Measurements from ENCODE around the gene LRIG2.
"Not testable (repeated sequence)": the region's sequence is repeated elsewhere in the genome, so short reads cannot be mapped to it uniquely, and the experiment has no call there.

Gene LRIG2

DNA sequence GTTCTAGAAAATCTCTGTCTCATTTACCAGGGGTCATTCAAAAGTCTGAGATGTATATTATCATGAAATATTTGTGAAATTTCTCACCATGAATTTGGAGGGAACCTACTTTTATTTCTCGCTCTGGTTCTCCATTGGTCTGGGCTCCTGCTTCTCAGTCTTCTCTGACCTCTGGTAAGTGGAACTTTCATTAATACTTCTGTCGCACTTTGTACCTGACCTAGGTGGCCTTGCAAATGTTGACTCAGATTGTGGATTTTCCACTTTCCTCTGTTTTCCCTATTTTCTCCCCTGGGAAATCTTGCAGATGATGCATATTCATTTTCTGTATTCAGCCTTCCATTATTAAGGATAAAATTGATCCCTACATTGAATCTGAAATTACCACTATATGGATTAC lies 53.2 kb downstream of the LRIG2 start:
- no peak for DNase-seq (ENCODE audit: low read depth in 2 of 2)

DNA sequence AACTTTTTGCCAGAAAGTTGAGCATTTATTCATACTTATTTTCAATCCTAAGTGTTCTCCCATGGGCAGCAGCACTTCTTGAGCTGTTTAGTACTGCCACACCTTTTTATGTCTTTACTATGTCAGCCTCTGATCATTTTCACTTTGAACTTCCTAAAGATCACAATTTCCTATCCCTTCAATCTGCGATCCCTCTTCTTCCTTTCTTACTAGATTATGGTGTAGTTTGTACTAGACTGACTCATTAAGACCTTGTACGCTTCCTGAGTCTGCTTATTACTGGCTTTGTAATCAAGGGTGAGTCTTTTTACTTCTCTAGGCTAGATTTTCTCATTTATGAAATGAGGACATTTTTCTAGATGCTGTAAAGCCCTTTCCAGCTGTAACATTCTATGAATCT lies 55.1 kb downstream of the LRIG2 start:
- no peak for DNase-seq (ENCODE audit: low read depth in 2 of 2)

DNA sequence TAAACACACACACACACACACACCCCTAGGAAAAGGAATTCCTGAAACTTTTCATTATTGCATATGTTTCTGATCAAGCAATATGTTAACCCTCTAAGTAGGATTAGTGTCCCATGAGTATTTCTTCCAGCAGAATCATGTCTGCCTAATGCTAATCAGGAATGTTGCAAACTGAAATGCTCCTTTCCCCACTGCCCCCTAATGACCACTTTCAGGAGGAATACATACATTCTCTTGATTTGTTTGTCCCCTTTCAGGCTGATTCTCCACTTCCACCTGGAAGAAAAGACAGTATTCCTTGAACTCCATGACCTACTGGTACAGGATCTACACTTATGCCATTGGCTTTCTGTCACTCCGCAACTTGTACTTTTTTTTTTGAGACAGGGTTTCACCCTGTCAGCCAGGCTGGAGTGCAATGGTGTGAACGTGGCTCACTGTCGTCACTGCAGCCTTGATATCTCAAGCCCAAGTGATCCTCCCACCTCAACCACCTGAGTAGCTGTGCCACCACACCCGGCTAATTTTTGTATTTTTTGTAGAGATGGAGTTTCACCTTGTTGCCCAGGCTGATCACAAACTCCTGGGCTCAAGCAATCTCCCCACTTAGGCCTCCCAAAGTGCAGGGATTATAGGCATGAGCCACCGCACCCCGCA lies 56.7 kb downstream of the LRIG2 start:
- DNase-seq (ENCODE audit: low read depth in 2 of 2) = peak; percentile 24 to 36

DNA sequence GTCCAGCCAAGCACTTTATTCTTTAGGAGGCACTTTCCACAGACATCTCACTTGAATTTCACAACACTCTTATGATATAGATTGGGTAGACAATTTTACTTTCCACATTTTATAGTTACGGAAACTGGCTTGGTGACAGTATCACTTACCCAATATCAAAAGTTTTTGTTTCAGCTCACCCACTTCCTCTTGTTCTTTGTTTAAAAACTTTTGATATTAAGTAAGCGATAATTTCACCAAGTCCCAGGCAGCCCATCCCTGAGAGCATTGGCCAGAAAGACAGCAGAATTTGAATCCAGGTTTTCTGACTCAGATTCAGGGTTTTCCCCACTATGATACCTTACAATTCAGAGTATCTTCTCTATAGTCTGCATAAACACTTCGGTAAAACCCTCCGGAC lies 60.0 kb downstream of the LRIG2 start:
- no peak for DNase-seq (ENCODE audit: low read depth in 2 of 2)

- DNase-seq (ENCODE audit: low read depth in 2 of 2) = no peak
Measured at GRCh38 chr1:113133759-113134158, 60.8 kb downstream of the LRIG2 start.

DNA sequence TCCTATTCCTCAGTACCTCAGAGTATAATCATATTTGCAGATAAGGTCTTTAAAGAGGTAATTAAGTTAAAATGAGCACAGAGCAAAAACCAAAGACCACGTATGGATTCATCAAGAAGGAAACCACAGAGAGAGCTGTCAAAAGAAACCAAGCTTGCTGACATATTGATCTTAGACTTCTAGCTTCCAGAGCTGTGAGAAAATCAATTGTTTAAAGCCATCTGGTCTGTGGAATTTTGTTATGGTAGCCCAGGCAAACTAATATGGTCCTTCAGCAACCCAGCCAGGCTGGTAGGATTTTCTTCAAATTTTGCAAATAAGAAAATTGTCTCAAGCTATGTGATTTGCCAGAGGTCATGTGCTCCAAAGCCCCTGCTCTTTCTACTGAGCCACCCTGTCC lies 62.5 kb downstream of the LRIG2 start:
- DNase-seq (ENCODE audit: low read depth in 2 of 2) = no peak

- no peak for DNase-seq (ENCODE audit: low read depth in 2 of 2)
Measured at GRCh38 chr1:113136476-113136875, 63.5 kb downstream of the LRIG2 start.

DNA sequence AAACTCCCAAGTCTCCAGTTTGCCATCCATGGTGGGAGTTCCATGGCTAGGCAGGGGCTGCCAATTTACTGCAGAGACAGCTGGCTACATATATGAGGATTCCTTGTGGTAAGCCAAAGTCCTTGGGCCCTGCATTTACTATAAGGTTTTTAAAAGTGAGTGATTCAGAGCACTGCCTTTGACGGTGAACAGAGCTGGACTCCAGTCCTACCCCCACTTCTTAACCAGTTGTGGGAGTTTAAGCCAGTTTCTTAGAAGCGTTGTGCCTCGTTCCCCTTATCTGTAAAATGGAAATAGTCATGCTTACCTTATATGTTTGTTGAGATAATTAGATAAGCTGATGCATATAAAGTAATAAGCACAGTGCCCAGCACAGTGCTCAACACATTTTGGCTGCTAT lies 64.6 kb downstream of the LRIG2 start:
- no peak for DNase-seq (ENCODE audit: low read depth in 2 of 2)

GRCh38 chr1:113138778-113139177 lies 65.8 kb downstream of the LRIG2 start:
- no peak for DNase-seq (ENCODE audit: low read depth in 2 of 2)

GRCh38 chr1:113140176-113140575 lies 67.2 kb downstream of the LRIG2 start:
- DNase-seq (ENCODE audit: low read depth in 2 of 2) = no peak

DNA sequence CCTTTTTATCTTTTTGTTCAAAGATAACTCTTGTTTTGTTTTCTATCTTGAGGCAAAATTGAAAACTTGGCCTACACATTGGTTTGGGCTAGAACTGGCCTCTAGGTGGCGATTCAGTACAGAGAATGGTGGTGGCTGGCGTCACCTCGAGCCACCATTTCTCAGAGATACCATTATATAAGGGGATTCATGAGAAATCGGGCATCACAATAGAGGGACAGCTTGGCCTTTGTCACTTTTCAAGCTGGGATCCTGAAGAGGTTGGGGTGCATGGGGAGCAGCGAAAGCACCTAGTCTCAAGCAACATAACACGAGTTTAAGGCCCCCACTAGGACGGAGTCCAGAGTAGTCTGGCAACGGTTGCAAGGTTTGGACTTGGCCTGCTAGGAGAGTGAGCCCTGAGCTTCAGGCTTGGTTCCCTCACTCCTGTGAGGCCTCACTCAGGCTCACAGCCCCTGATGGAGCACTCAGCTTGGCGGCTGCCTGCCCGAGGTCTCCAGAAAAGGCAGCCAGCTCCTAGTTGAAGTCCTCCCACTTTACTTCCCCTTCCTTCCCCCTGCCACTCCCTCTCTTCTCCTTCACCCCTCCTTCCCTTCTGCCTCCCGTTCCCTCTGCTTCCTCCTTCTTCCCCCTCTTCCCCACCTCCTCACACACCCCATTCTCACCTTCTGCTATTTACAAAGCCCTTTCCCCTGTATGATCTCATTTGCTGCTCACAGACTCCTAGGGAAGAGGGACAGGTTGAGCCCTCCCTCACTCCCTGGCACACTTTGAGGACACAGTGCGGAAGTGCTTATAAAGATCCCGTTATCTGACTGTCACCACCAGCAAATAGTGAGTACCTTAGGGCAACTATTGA lies 67.8 kb downstream of the LRIG2 start:
- peak in 1 of 2 experiments; percentile 30 for DNase-seq (ENCODE audit: low read depth in 2 of 2)

DNA sequence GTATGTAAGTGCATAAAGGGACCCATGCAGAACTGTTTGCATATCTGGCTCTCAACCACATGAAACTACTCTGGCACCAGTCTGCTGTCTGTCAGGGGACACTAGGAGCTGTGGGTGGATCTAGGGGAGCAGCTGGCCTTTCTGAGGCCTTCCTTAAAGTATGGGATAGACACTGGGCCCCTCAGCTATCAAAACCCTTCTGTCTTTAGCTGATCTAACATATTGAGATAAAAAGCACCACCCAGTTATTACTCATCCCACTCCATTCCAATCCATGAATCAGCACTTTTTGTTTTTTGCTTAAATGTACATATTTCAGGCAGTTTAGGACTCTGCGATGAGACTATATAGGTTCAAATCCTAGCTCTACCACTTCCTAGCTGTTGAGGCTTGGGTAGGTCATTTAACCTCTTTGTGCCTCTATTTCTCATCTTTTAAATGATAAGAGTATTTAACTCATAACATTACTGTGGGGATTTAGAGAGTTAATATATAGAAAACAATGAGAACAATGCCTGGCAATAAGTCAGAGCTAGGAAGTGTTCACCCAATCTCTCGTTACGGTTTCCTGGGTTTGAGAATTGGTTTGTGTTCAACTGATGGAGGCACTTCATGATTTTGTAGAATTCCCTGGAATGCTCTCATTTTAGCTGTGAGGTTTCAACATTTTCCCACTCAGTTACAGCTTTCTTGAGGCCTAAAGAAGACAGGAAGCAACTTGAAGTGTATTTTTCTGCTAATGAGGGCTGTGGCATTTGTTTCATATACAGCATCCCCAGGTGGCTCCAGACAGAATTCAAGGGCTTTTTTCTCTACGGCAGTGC lies 68.9 kb downstream of the LRIG2 start:
- peak in 1 of 2 experiments; percentile 45 for DNase-seq (ENCODE audit: low read depth in 2 of 2)

DNA sequence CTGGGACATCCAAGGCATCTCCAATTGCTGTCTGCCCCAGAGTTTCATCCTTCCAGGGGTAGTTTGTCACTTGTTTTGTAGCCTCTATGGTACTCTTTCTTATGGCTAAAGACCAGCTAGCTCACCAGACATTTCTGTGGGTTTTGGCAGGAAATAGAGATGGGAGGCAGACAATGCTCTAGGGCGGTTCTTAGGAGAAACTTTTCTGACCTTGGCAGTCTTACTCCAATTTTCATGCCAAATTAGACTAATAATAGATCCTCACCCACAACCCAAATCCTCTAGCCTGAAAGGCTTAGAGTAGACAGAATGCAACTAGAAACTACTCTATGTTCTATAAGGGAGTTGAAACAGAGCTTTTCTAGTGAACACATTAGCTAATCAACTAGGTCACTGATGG lies 69.8 kb downstream of the LRIG2 start:
- DNase-seq (ENCODE audit: low read depth in 2 of 2) = peak in 1 of 2 experiments; percentile 19

- DNase-seq (ENCODE audit: low read depth in 2 of 2) = no peak
Measured at GRCh38 chr1:113146242-113147072, 73.5 kb downstream of the LRIG2 start.

GRCh38 chr1:113147073-113147625 lies 74.2 kb downstream of the LRIG2 start:
- no peak for DNase-seq (ENCODE audit: low read depth in 2 of 2)

DNA sequence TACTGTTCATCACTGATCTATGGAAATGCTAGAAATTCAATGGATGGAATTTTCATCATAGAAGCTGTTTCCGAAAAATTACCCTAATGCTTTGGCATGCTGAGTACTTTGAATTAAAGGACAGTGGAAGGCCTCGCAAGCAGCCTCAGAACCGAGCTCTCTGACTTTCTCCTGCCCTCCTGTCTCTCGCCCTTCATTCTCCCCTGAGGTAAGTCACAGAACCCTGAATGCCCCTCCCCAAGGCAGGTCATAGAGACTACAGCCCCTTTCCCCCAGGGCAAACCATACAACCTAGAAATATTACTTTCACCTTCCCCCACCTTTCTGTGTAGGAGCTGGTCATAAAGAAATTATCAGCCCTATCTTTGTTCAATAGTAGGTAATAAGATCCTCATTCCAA lies 74.8 kb downstream of the LRIG2 start:
- no peak for DNase-seq (ENCODE audit: low read depth in 2 of 2)

DNA sequence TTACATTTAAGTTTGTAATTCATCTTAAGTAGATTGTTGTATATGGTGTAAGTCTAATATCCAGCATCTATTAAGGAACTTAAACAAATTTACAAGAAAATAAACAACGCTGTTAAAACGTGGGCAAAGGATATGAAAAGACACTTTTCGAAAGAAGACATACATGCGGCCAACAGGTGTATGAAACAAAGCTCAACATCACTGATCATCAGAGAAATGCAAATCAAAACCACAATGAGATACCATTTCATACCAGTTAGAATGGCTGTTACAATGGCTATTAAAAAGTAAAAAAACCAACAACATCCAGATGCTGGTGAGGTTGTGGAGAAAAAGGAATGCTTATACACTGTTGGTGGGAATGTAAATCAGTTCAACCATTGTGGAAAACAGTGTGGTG lies 77.5 kb downstream of the LRIG2 start:
- DNase-seq (ENCODE audit: low read depth in 2 of 2) = not testable (repeated sequence)

- DNase-seq (ENCODE audit: low read depth in 2 of 2) = no peak
Measured at GRCh38 chr1:113153116-113153803, 80.3 kb downstream of the LRIG2 start.

DNA sequence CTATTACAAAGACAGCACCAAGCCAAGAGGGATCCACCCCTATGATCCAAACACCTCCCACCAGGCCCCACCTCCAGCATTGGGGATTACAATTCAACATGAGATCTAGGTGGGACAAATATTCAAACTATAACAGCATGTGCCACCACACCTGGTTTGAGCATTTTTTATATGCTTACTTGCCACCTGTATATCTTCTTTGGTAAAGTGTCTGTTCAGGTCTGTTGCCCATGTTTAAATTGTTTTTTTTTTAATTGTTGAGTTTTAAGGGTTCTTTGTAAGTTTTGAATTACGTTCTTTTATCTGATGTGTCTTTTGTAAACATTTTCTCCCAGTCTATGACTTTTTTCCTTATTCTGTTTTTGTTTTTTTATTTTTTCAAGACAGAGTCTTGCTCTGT lies 83.4 kb downstream of the LRIG2 start:
- DNase-seq (ENCODE audit: low read depth in 2 of 2) = no peak

DNA sequence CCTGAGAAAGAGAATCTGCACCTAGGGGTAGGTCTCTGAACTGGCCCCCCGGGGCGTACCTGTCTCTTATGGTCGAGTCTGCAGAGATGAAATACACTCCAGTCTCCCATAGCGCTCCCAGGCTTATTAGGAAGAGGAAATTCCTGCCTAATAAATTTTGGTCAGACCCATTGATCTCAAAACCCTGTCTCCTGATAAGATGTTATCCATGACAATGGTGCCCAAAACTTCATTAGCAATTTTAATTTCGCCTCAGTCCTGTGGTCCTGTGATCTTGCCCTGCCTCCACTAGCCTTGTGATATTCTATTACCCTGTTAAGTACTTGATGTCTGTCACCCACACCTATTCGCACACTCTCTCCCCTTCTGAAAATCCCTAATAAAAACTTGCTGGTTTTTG lies 85.7 kb downstream of the LRIG2 start:
- DNase-seq (ENCODE audit: low read depth in 2 of 2) = not testable (repeated sequence)

GRCh38 chr1:113166473-113166872 lies 93.5 kb downstream of the LRIG2 start:
- DNase-seq (ENCODE audit: low read depth in 2 of 2) = no peak
